Endothelial cell of umbilical vein (primary cell): Measurements from ENCODE around the gene FBXW4. TPM values are rescaled to one million over a fixed set of nuclear protein-coding genes. Genes with fewer than 3 reads are reported as not detected.

ENCODE experiments used
- BruUV-seq: library from RNA; stranded (reverse); fragments of 400-500 nt; replicated peaks from 2 replicates; lab custom pipeline; 2021; lab: Mats Ljungman, UMichigan
- CTCF ChIA-PET: fragments of 300-600, 350-600 bp; sonication (Branson Sonifier 250); formaldehyde crosslinking; loops from one replicate; lab custom pipeline; 2021; ENCODE audit warnings: antibody characterized with exemption, inconsistent platforms; lab: Charles Lee
- POLR2A ChIA-PET: fragments of 300-600, 350-600 bp; sonication (Branson Sonifier 250); formaldehyde crosslinking; loops from one replicate; lab custom pipeline; 2021; ENCODE audit warnings: antibody characterized with exemption, inconsistent platforms; lab: Charles Lee
- DNase-seq: peaks from one replicate; pipeline ENCODE4 v3.0.0-alpha.2; 2011; ENCODE audit warnings: low read depth, low spot score
- FAIRE-seq: peaks from 2 replicates; lab custom pipeline; 2011; peaks lifted over from hg19 to GRCh38; lab: Jason Lieb, UNC
- H2AFZ ChIP-seq: 2 replicates; pipeline ENCODE4 v1.6.0; 2012; ENCODE audit warnings: low read depth, low read length, control low read depth, inconsistent platforms
- H3K27ac ChIP-seq: 2 replicates; pipeline ENCODE4 v1.5.1; 2011; ENCODE audit warnings: low read depth, mild to moderate bottlenecking, control low read depth, low read length, moderate library complexity; ENCODE audit not compliant: insufficient read depth
- H3K27me3 ChIP-seq, 2 experiments: 2 replicates each; pipeline versions ENCODE4 v1.6.0 to v1.6.1; 2011; ENCODE audit warnings: low read length in 2 of 2, mixed read lengths in 1 of 2; ENCODE audit not compliant: control insufficient read depth in 2 of 2, insufficient read depth in 2 of 2
- H3K36me3 ChIP-seq, 2 experiments: 2 replicates in 1 of 2; 3 replicates in 1 of 2; pipeline ENCODE4 v1.5.1; 2011; ENCODE audit warnings: low read length in 2 of 2, mild to moderate bottlenecking in 1 of 2, moderate library complexity in 1 of 2; ENCODE audit not compliant: control insufficient read depth in 2 of 2, insufficient read depth in 2 of 2; ENCODE audit errors: extremely low read depth in 1 of 2
- H3K4me1 ChIP-seq: 3 replicates; pipeline ENCODE4 v1.5.1; 2011; ENCODE audit warnings: mild to moderate bottlenecking, low read length; ENCODE audit not compliant: control insufficient read depth, insufficient read depth; ENCODE audit errors: extremely low read depth
- H3K4me2 ChIP-seq: 2 replicates; pipeline ENCODE4 v1.6.1; 2011; ENCODE audit warnings: low read length, control low read depth, mixed read lengths; ENCODE audit not compliant: insufficient read depth
- H3K4me3 ChIP-seq, 3 experiments: fragments of 200-600 bp in 1 of 3; sonication (generic), shearing (Covaris generic) in 1 of 3; replicated peaks in 1 of 3; 2 replicates each; pipeline ENCODE4 v1.5.1; 2011 to 2016; ENCODE audit warnings: control low read depth in 3 of 3, low read length in 3 of 3, mild to moderate bottlenecking in 2 of 3, inconsistent platforms in 1 of 3, low read depth in 1 of 3, moderate library complexity in 1 of 3; ENCODE audit not compliant: insufficient read depth in 1 of 3
- H3K79me2 ChIP-seq: 2 replicates; pipeline ENCODE4 v1.6.0; 2012; ENCODE audit warnings: low read length, inconsistent platforms; ENCODE audit not compliant: control insufficient read depth, insufficient read depth
- H3K9ac ChIP-seq: replicated peaks from 2 replicates; pipeline ENCODE3; 2011; ENCODE audit warnings: low read length, control low read depth; ENCODE audit not compliant: insufficient read depth; ENCODE audit errors: extremely low read depth
- H3K9me1 ChIP-seq: replicated peaks from 3 replicates; pipeline ENCODE4 v1.6.0; 2011; ENCODE audit warnings: mild to moderate bottlenecking, low read length; ENCODE audit not compliant: control insufficient read depth, insufficient read depth; ENCODE audit errors: extremely low read depth
- H3K9me3 ChIP-seq: replicated peaks from 2 replicates; pipeline ENCODE4 v1.5.1; 2012; ENCODE audit warnings: low read length, inconsistent platforms; ENCODE audit not compliant: control insufficient read depth, insufficient read depth
- H4K20me1 ChIP-seq: replicated peaks from 2 replicates; pipeline ENCODE3; 2011; ENCODE audit warnings: mild to moderate bottlenecking, low read length; ENCODE audit not compliant: control insufficient read depth, insufficient read depth; ENCODE audit errors: extremely low read depth
- EZH2 ChIP-seq: IDR thresholded peaks from 2 replicates; pipeline ENCODE4 v1.6.1; 2012; ENCODE audit warnings: borderline replicate concordance, low read depth, mild to moderate bottlenecking, moderate library complexity, low read length, inconsistent platforms; ENCODE audit not compliant: severe bottlenecking
- FOS ChIP-seq: IDR thresholded peaks from 2 replicates; pipeline ENCODE4 v1.6.1; 2011; ENCODE audit warnings: mild to moderate bottlenecking, low read length, moderate library complexity, borderline replicate concordance; ENCODE audit not compliant: insufficient read depth
- GATA2 ChIP-seq: IDR thresholded peaks from 2 replicates; pipeline ENCODE4 v1.7.0; 2011; ENCODE audit warnings: low read depth, mild to moderate bottlenecking, moderate library complexity, mixed read lengths, low read length; ENCODE audit not compliant: insufficient read length, insufficient read depth
- JUN ChIP-seq: IDR thresholded peaks from 2 replicates; pipeline ENCODE4 v1.6.1; 2011; ENCODE audit warnings: borderline replicate concordance, low read depth; ENCODE audit not compliant: insufficient read length, insufficient read depth
- MAX ChIP-seq: IDR thresholded peaks from 2 replicates; pipeline ENCODE4 v1.6.1; 2011; ENCODE audit not compliant: insufficient read depth, insufficient read length
- MYC ChIP-seq: IDR thresholded peaks from one replicate; pipeline ENCODE4 v1.6.1; 2011; ENCODE audit warnings: mild to moderate bottlenecking, low read depth, low read length
- POLR2A ChIP-seq: IDR thresholded peaks from 2 replicates; pipeline ENCODE4 v1.6.1; 2012; ENCODE audit warnings: low read depth, mild to moderate bottlenecking, control low read depth, low read length
- POLR2AphosphoS5 ChIP-seq: IDR thresholded peaks from 2 replicates; pipeline ENCODE4 v1.6.1; 2012; ENCODE audit warnings: low read depth, mild to moderate bottlenecking, control low read depth, low read length, moderate library complexity; ENCODE audit not compliant: insufficient read depth
- dilution Hi-C: fragments of 300-500 bp; cut with MboI; formaldehyde crosslinking; loops from one replicate; pipeline ENCODE4 v1.15.0; 2019; ENCODE audit warnings: low sequenced_read_pairs; ENCODE audit not compliant: extremely low pct_ligation_motif_present
- intact Hi-C: fragments of 100-400 bp; cut with micrococcal nuclease; formaldehyde crosslinking; loops from one replicate; pipeline ENCODE4 v1.10.0; 2022
- polyA plus RNA-seq, 4 experiments: library from polyadenylated mRNA; depleted of rRNA in 3 of 4; stranded (reverse) in 3 of 4; unstranded in 1 of 4; fragments of >200 nt; gene quantifications; 2 replicates each; pipeline versions ENCODE4 v1.2.1 to v1.2.3, GENCODE V29; 2011 to 2012; ENCODE audit warnings: missing spikeins in 1 of 4
- total RNA-seq: library from RNA; stranded (reverse); gene quantifications from 2 replicates; pipeline ENCODE4 v1.2.3, GENCODE V29; 2021
- TF ChIP-seq, protein P1 (sequence below), 2 donors: IDR thresholded peaks; 1 replicate in 1 of 2; 2 replicates in 1 of 2; pipeline ENCODE4 v1.5.1; 2011; ENCODE audit warnings: low read length in 2 of 2, mild to moderate bottlenecking in 2 of 2, moderate library complexity in 2 of 2, control low read depth in 1 of 2, inconsistent platforms in 1 of 2, low read depth in 1 of 2; ENCODE audit not compliant: insufficient read depth in 1 of 2; ENCODE audit errors: extremely low read depth in 1 of 2

FBXW4 gene
- total and polyA plus RNA-seq, 2 donors (not counting 3 experiments of a cell fraction or from before 2014, with no cell fraction given) = 20.8 to 21.1 TPM

DNA sequence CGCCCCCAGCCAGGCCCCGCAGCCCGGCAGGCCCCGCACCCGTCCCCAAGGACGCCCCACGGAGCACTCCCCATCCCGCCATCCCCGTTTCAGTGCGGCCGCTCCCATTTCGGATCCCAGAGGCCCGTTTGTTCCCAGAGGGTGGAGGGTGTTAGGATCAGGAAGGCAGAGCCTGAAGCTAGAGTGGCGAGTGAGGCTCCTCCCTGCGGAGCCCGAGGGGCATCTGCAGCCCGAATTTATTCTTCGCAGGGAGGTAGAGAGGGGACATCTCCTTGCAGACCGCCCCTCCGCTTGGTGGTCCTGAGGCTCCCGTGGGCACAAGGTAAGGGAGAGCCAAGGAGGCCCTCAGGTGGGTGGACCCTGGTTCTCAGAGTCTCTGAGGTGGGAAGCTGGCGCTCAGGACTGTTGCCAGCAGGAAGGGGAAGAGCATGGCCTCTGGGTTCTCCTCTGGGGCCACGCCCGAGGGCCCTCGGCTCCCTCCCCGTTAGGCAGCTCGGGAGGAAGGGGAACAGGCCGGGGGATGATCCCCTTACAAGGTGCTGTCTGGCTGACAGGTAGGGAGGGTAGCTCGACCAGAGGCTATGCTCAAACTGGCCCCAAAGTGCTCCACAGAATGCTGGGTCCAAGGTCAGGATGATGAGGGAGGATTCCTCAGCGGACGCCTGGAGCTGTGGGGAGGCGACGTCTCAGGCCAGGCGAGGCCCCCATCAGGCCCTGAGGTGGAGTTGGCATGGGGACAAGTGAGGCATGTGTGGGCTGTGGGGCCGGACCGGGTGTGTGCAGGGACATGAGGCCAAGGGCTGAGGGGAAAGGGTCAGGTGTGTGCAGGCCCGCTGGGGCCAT is 124.3 kb downstream of the FBXW4 start:
- ChIA-PET CTCF (interaction anchor here (0.6 to 4.0 kb wide), 41 partner anchors 9 to 475 kb away, joined by 3 to 78 read pairs (median 5); partner anchors contain the start of genes DPCD and POLL), POLR2A (no interaction called here)
- Histone ChIP-seq H3K9ac (peak overlapping the region; percentile 17), H3K36me3 (no peaks in the 10 kb centered on the region), H3K4me2 (peak overlapping the region; percentile 69), H3K4me1 (peaks cover 7% of the 10 kb centered on the region), H3K4me3 (peak overlapping the region in 2 of 3 experiments; percentile 18 to 39), H3K79me2 (no peaks in the 10 kb centered on the region), H3K27me3 (peaks cover 22 to 23% of the 10 kb centered on the region in 2 experiments), H2AFZ (peak overlapping the region; percentile 88), H3K9me1 (no peaks in the 10 kb centered on the region), H3K27ac (no peak overlapping the region), H3K9me3 (no peaks in the 10 kb centered on the region), H4K20me1 (no peaks in the 10 kb centered on the region)
- intact Hi-C loops (loop anchor here (1.0 kb wide), 6 partner anchors 75 to 409 kb away; no protein-coding TSS in a partner anchor), dilution Hi-C loops (no loop called here)
- TF ChIP-seq EZH2 (no peak), POLR2AphosphoS5 (no peak), JUN (no peak), MYC (no peak), GATA2 (no peak), MAX (no peak), POLR2A (no peak), FOS (no peak)
- TF ChIP-seq, protein P1, sequence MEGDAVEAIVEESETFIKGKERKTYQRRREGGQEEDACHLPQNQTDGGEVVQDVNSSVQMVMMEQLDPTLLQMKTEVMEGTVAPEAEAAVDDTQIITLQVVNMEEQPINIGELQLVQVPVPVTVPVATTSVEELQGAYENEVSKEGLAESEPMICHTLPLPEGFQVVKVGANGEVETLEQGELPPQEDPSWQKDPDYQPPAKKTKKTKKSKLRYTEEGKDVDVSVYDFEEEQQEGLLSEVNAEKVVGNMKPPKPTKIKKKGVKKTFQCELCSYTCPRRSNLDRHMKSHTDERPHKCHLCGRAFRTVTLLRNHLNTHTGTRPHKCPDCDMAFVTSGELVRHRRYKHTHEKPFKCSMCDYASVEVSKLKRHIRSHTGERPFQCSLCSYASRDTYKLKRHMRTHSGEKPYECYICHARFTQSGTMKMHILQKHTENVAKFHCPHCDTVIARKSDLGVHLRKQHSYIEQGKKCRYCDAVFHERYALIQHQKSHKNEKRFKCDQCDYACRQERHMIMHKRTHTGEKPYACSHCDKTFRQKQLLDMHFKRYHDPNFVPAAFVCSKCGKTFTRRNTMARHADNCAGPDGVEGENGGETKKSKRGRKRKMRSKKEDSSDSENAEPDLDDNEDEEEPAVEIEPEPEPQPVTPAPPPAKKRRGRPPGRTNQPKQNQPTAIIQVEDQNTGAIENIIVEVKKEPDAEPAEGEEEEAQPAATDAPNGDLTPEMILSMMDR (IDR thresholded peaks at IDR 0.05; ENCODE audit: extremely low read depth in 1 of 2, insufficient read depth in 1 of 2, low read depth in 1 of 2, low read length in 2 of 2) = no peak
- FAIRE-seq (no peak), DNase-seq (no peak)
- no TSS peak for BruUV-seq
